K562 (cell line): ENCODE data around the gene ZBTB43.

Experiments used
- BHLHE40 ChIP-seq: IDR thresholded peaks from 2 replicates; pipeline ENCODE4 v1.6.1; 2011; ENCODE audit warnings: low read length, improper control_type of control experiment
- BRF2 ChIP-seq: IDR thresholded peaks from 3 replicates; pipeline ENCODE4 v1.6.1; 2011; ENCODE audit warnings: borderline replicate concordance, mild to moderate bottlenecking; ENCODE audit not compliant: insufficient read length, insufficient read depth
- CREB5 ChIP-seq: fragments of 250-450 bp; sonication (Bioruptor Pico); IDR thresholded peaks from 2 replicates; pipeline ENCODE4 v1.5.0; 2020; ENCODE audit warnings: mild to moderate bottlenecking
- FOXK2 ChIP-seq, 2 experiments: fragments of 450-650 bp; IDR thresholded peaks in 1 of 2; conservative IDR thresholded peaks in 1 of 2; 2 replicates each; pipeline ENCODE4 v1.6.1; 2016; ENCODE audit warnings: low read depth in 2 of 2, mild to moderate bottlenecking in 1 of 2
- GABPA ChIP-seq: fragments of 200-800 bp; sonication (Bioruptor generic); conservative IDR thresholded peaks from 2 replicates; pipeline ENCODE4 v1.6.1; 2016; ENCODE audit warnings: low read depth, missing genetic modification characterization, missing compliant biosample characterization
- JUN ChIP-seq, 2 experiments: sonication (generic) in 1 of 2; formaldehyde crosslinking in 1 of 2; IDR thresholded peaks; 2 replicates each; pipeline versions ENCODE4 v1.6.1 to v1.8.0; 2012 to 2022; ENCODE audit warnings: borderline replicate concordance in 2 of 2, mild to moderate bottlenecking in 2 of 2, improper control_type of control experiment in 1 of 2, low read depth in 1 of 2, low read length in 1 of 2, missing genetic modification reagents in 1 of 2
- KAT2B ChIP-seq: IDR thresholded peaks from one replicate; pipeline ENCODE4 v1.6.1; 2012; ENCODE audit warnings: low read depth, mild to moderate bottlenecking, control low read depth, inconsistent platforms, low read length, moderate library complexity
- KLF6 ChIP-seq: fragments of 250-450 bp; sonication (Bioruptor Pico); IDR thresholded peaks from 2 replicates; pipeline ENCODE4 v1.4.0; 2020; ENCODE audit warnings: mild to moderate bottlenecking, moderate library complexity, borderline replicate concordance
- MXI1 ChIP-seq: IDR thresholded peaks from 2 replicates; pipeline ENCODE4 v1.6.1; 2011; ENCODE audit warnings: low read depth, mild to moderate bottlenecking, improper control_type of control experiment, low read length
- SMAD1 ChIP-seq: fragments of 150-350 bp; IDR thresholded peaks from 2 replicates; pipeline ENCODE4 v1.6.1; 2014; ENCODE audit warnings: low read length, low read depth; ENCODE audit not compliant: partially characterized antibody
- SP1 ChIP-seq: sonication (generic); formaldehyde crosslinking; IDR thresholded peaks from 2 replicates; pipeline ENCODE4 v1.8.1; 2022; ENCODE audit warnings: mild to moderate bottlenecking, missing genetic modification reagents
- SREBF2 ChIP-seq: sonication (generic); formaldehyde crosslinking; IDR thresholded peaks from 2 replicates; pipeline ENCODE4 v1.4.0; 2020; ENCODE audit warnings: mild to moderate bottlenecking, missing genetic modification reagents
- TF ChIP-seq, protein P1 (sequence below), 3 experiments: IDR thresholded peaks in 2 of 3; conservative IDR thresholded peaks in 1 of 3; 2 replicates each; pipeline ENCODE4 v1.5.1; 2011 to 2012; ENCODE audit warnings: low read length in 3 of 3, mild to moderate bottlenecking in 3 of 3, control low read depth in 2 of 3, improper control_type of control experiment in 1 of 3, inconsistent platforms in 1 of 3, low read depth in 1 of 3, mixed read lengths in 1 of 3, moderate library complexity in 1 of 3; ENCODE audit not compliant: insufficient read depth in 2 of 3
- TF ChIP-seq, protein P2 (sequence below), 2 experiments: fragments of 200-800 bp in 1 of 2; sonication (Bioruptor generic) in 1 of 2; sonication (generic) in 1 of 2; formaldehyde crosslinking in 1 of 2; IDR thresholded peaks in 1 of 2; conservative IDR thresholded peaks in 1 of 2; 2 replicates each; pipeline versions ENCODE4 v1.5.0 to v1.6.1; 2016 to 2020; ENCODE audit warnings: missing compliant biosample characterization in 1 of 2, missing genetic modification characterization in 1 of 2, missing genetic modification reagents in 1 of 2

- no peak for TF ChIP-seq KAT2B
- no peak for TF ChIP-seq GABPA (tag)
- TF ChIP-seq SREBF2 (CRISPR knock-in tag), result no peak
- TF ChIP-seq, protein P1, sequence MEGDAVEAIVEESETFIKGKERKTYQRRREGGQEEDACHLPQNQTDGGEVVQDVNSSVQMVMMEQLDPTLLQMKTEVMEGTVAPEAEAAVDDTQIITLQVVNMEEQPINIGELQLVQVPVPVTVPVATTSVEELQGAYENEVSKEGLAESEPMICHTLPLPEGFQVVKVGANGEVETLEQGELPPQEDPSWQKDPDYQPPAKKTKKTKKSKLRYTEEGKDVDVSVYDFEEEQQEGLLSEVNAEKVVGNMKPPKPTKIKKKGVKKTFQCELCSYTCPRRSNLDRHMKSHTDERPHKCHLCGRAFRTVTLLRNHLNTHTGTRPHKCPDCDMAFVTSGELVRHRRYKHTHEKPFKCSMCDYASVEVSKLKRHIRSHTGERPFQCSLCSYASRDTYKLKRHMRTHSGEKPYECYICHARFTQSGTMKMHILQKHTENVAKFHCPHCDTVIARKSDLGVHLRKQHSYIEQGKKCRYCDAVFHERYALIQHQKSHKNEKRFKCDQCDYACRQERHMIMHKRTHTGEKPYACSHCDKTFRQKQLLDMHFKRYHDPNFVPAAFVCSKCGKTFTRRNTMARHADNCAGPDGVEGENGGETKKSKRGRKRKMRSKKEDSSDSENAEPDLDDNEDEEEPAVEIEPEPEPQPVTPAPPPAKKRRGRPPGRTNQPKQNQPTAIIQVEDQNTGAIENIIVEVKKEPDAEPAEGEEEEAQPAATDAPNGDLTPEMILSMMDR (IDR thresholded peaks at IDR 0.05 in 2 of 3, conservative IDR thresholded peaks at IDR 0.05 in 1 of 3; ENCODE audit: insufficient read depth in 2 of 3, low read depth in 1 of 3, low read length in 3 of 3), result no peak
- no peak for TF ChIP-seq BRF2
- no peak for TF ChIP-seq KLF6 (CRISPR knock-in tag)
- no peak for TF ChIP-seq SP1 (CRISPR knock-in tag)
- no peak for TF ChIP-seq CREB5 (CRISPR knock-in tag)
- TF ChIP-seq, protein P2, sequence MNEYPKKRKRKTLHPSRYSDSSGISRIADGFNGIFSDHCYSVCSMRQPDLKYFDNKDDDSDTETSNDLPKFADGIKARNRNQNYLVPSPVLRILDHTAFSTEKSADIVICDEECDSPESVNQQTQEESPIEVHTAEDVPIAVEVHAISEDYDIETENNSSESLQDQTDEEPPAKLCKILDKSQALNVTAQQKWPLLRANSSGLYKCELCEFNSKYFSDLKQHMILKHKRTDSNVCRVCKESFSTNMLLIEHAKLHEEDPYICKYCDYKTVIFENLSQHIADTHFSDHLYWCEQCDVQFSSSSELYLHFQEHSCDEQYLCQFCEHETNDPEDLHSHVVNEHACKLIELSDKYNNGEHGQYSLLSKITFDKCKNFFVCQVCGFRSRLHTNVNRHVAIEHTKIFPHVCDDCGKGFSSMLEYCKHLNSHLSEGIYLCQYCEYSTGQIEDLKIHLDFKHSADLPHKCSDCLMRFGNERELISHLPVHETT (CRISPR knock-in tag; conservative IDR thresholded peaks at IDR 0.05 in 1 of 2, IDR thresholded peaks at IDR 0.05 in 1 of 2), result no peak
- TF ChIP-seq MXI1, result no peak
- TF ChIP-seq FOXK2 (conservative IDR thresholded peaks at IDR 0.05 in 1 of 2, IDR thresholded peaks at IDR 0.05 in 1 of 2; ENCODE audit: low read depth in 2 of 2), result no peak
- no peak for TF ChIP-seq SMAD1
- TF ChIP-seq BHLHE40, result no peak
- no peak for TF ChIP-seq JUN (IDR thresholded peaks at IDR 0.05; ENCODE audit: borderline replicate concordance, low read depth, low read length)
- no peak for TF ChIP-seq JUN (CRISPR knock-in tag; IDR thresholded peaks at IDR 0.05; ENCODE audit: borderline replicate concordance)
Observed at GRCh38 chr9:126758916-126759585, 45.8 kb upstream of the ZBTB43 start.
